HG02884 (cell line): Measurements from ENCODE around the gene PHKG2.

Experiments used
- ATAC-seq: cut with Tn5 transposase; IDR thresholded peaks from one replicate; pipeline ENCODE4 v1.9.1; 2021; ENCODE audit warnings: mild to moderate bottlenecking, moderate library complexity; ENCODE audit not compliant: unreplicated experiment

Gene PHKG2

DNA sequence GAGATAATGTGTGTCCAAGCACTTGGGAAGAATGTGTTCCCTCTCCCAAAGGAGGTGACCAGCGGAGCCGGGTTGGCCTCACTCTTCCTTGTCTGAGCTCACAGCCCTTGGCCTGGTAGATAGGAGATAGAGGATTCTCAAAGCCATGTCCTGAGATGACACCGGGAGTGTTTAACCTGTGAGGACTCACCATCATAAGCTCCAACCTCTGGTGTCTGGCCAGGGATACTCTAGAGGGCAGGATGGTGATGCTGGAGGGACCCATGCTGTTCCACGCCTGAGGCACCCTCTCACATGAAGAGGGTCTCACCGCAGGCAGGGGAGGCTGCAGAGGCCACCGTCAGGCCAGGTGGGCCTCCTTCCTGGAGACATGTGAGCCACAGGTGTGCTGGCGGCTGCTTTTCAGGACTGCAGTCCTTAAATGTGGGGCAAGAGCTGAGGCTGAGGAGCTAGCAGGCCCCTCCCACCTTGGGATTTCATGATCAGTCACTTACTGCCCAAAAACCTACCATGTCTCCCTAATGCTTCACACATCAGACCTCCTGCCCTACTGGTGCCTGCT, 45.4 kb downstream of the PHKG2 start:
- no peak for ATAC-seq

GRCh38 chr16:30794634-30795033, 46.4 kb downstream of the PHKG2 start:
- ATAC-seq = no peak

DNA sequence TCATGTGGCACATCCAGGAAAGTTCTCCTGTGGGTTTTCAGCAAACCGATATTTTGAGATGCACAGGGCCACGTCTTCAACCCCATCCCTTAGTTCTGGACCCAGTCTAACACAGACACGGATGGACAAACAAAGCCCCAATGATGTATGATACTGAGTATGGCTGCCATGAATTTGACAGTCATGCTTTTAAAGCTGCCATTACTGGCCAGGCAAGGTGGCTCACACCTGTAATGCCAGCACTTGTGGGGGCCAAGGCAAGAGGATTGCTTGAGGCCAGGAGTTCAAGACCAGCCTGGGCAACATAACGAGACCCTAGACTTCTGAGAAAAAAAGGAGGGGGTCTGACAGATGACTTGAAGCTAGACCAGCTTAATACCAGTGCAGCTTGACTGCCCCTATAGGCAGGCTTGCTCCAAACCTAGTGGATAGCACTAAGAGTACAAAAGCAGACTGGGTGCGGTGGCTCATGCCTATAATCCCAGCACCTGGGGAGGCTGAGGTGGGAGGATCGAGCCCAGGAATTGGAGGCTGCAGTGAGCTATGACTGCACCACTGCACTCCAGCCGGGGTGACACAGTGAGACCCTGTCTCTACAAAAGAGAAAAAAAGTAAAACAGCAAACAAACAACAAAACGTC, 49.6 kb downstream of the PHKG2 start:
- no peak for ATAC-seq
